Mucosa of descending colon (tissue), 3 donors: Measurements from ENCODE around the gene ANKH. TPM values are rescaled to one million over a fixed set of nuclear protein-coding genes. Genes with fewer than 3 reads are reported as not detected.

Experiments used
- ATAC-seq: fragments of 200-7000 bp; cut with Tn5 transposase; one replicate; pipeline ENCODE4 v1.9.1; 2020; ENCODE audit warnings: mild to moderate bottlenecking, moderate library complexity
- DNase-seq, 3 donors: peaks; one replicate each; pipeline ENCODE4 v3.0.0-alpha.2; 2020
- H3K36me3 ChIP-seq: fragments of 200-600 bp; one replicate; pipeline ENCODE4 v1.8.0; 2021; ENCODE audit warnings: low read depth, mild to moderate bottlenecking
- H3K4me1 ChIP-seq: fragments of 200-600 bp; one replicate; pipeline ENCODE4 v1.8.0; 2021; ENCODE audit warnings: low read depth, mild to moderate bottlenecking
- H3K4me3 ChIP-seq: fragments of 200-600 bp; one replicate; pipeline ENCODE4 v1.8.0; 2021; ENCODE audit warnings: mild to moderate bottlenecking
- H3K9me3 ChIP-seq: fragments of 200-600 bp; one replicate; pipeline ENCODE4 v1.8.0; 2021; ENCODE audit warnings: mild to moderate bottlenecking
- CTCF ChIP-seq: fragments of 200-600 bp; IDR thresholded peaks from one replicate; pipeline ENCODE4 v1.8.0; 2022; ENCODE audit warnings: antibody characterized with exemption, mild to moderate bottlenecking
- intact Hi-C, 2 donors: fragments of 100-400 bp; cut with DNase I in 1 of 2; cut with micrococcal nuclease in 1 of 2; formaldehyde crosslinking; loops; one replicate each; pipeline versions ENCODE4 v1.11.0 to v1.11.1; 2022; cut with DNase I, micrococcal nuclease
- total RNA-seq, 3 donors: library from RNA; stranded (reverse); fragmentation: NEBNext Ultra II Directional in 2 of 3; extraction: Animal tissue kit (Norgen Biotek cat#: 25700) in 2 of 3; gene quantifications; one replicate each; pipeline versions ENCODE4 v1.2.1 to v1.2.4, GENCODE V29; 2021 to 2023
- donor health status: DM: no; HTN: no; CAD: no; lungs with moderate emphysema.
- donor health status: DM: no; HTN: no; CAD: no.
- donor health status: DM: no; HTN: yes; CAD: no.

Gene ANKH
- total RNA-seq, 3 donors from 2014 or later = 85.4 to 177 (median 105) TPM

GRCh38 chr5:14861123-14861765, 10.3 kb downstream of the ANKH start:
- TF ChIP-seq CTCF = no peak
- DNase-seq (peak in 1 of 3 donors; percentile 41), ATAC-seq (peak; percentile 82)

GRCh38 chr5:14859980-14860379, 11.6 kb downstream of the ANKH start:
- Histone ChIP-seq H3K4me3 (no peak overlapping the region), H3K9me3 (no peaks in the 10 kb centered on the region), H3K36me3 (no peaks in the 10 kb centered on the region), H3K4me1 (peaks cover 25% of the 10 kb centered on the region)
- intact Hi-C loops = loop anchor here in 1 of 2 donors (10.0 kb wide), 1 partner anchor 145 kb away; no protein-coding TSS in a partner anchor
- DNase-seq (no peak), ATAC-seq (no peak)
- TF ChIP-seq CTCF = no peak

More at GRCh38 chr5:14861123-14861765, 10.3 kb downstream of the ANKH start:
- H3K4me1 ChIP-seq = peaks cover 19% of the 10 kb centered on the region
- intact Hi-C loops = loop anchor here in 1 of 2 donors (10.0 kb wide), 1 partner anchor 144 kb away; no protein-coding TSS in a partner anchor
- no peaks in the 10 kb centered on the region for H3K9me3 ChIP-seq
- H3K36me3 ChIP-seq = no peaks in the 10 kb centered on the region
- H3K4me3 ChIP-seq = no peak overlapping the region

GRCh38 chr5:14859150-14859549, 12.4 kb downstream of the ANKH start:
- Histone ChIP-seq H3K36me3 (no peaks in the 10 kb centered on the region), H3K4me1 (peaks cover 19% of the 10 kb centered on the region), H3K9me3 (no peaks in the 10 kb centered on the region), H3K4me3 (no peak overlapping the region)
- no peak for DNase-seq
- TF ChIP-seq CTCF = no peak
- ATAC-seq = no peak
- intact Hi-C loops = no loop called here

GRCh38 chr5:14855366-14855765, 16.2 kb downstream of the ANKH start:
- Histone ChIP-seq H3K9me3 (no peaks in the 10 kb centered on the region), H3K4me3 (no peak overlapping the region), H3K4me1 (peaks cover 8% of the 10 kb centered on the region), H3K36me3 (no peaks in the 10 kb centered on the region)
- DNase-seq (no peak), ATAC-seq (no peak)
- intact Hi-C loops = no loop called here
- no peak for TF ChIP-seq CTCF

GRCh38 chr5:14854799-14855198, 16.8 kb downstream of the ANKH start:
- TF ChIP-seq CTCF = no peak

More at GRCh38 chr5:14854799-14855198, 16.8 kb downstream of the ANKH start:
- Histone ChIP-seq H3K36me3 (no peaks in the 10 kb centered on the region), H3K4me1 (peaks cover 7% of the 10 kb centered on the region), H3K9me3 (no peaks in the 10 kb centered on the region), H3K4me3 (no peak overlapping the region)
- intact Hi-C loops = no loop called here
- peak; percentile 76 for ATAC-seq
- no peak for DNase-seq
